H9 (cell line): Measurements from ENCODE around the gene GPC6. TPM values are rescaled to one million over a fixed set of nuclear protein-coding genes. Genes with fewer than 3 reads are reported as not detected.

Source experiments
- DNase-seq: peaks from one replicate; pipeline ENCODE4 v3.0.0-alpha.2; 2017
- H2AFZ ChIP-seq: one replicate; pipeline ENCODE4 v1.6.1; 2013; ENCODE audit warnings: mild to moderate bottlenecking, low read length, control low read depth, moderate library complexity
- H2AK5ac ChIP-seq: 2 replicates; pipeline ENCODE4 v1.6.1; 2013; ENCODE audit warnings: low read length, control low read depth, mixed read lengths; ENCODE audit not compliant: insufficient read length
- H2BK120ac ChIP-seq: one replicate; pipeline ENCODE4 v1.6.1; 2013; ENCODE audit warnings: low read depth, mild to moderate bottlenecking, low read length, control low read depth, inconsistent platforms; ENCODE audit not compliant: poor library complexity, severe bottlenecking
- H2BK12ac ChIP-seq: 2 replicates; pipeline ENCODE4 v1.6.1; 2013; ENCODE audit warnings: low read length, control low read depth, mixed read lengths, low read depth; ENCODE audit not compliant: insufficient read length
- H2BK15ac ChIP-seq: 2 replicates; pipeline ENCODE4 v1.6.1; 2013; ENCODE audit warnings: low read depth, low read length, control low read depth
- H2BK20ac ChIP-seq: one replicate; pipeline ENCODE4 v1.6.1; 2013; ENCODE audit warnings: low read depth, mild to moderate bottlenecking, low read length, control low read depth, inconsistent platforms; ENCODE audit not compliant: poor library complexity, severe bottlenecking
- H2BK5ac ChIP-seq: 2 replicates; pipeline ENCODE4 v1.6.1; 2013; ENCODE audit warnings: low read length, control low read depth, mixed read lengths; ENCODE audit not compliant: insufficient read length
- H3K14ac ChIP-seq: 2 replicates; pipeline ENCODE4 v1.6.1; 2013; ENCODE audit warnings: low read length, control low read depth; ENCODE audit not compliant: insufficient read depth
- H3K18ac ChIP-seq: 2 replicates; pipeline ENCODE4 v1.6.1; 2013; ENCODE audit warnings: low read depth, mild to moderate bottlenecking, mixed read lengths, low read length, control low read depth; ENCODE audit not compliant: insufficient read length
- H3K23ac ChIP-seq: 2 replicates; pipeline ENCODE4 v1.6.1; 2013; ENCODE audit warnings: low read length, control low read depth, mixed read lengths, low read depth; ENCODE audit not compliant: insufficient read length
- H3K23me2 ChIP-seq: 2 replicates; pipeline ENCODE4 v1.6.1; 2013; ENCODE audit warnings: low read depth, mild to moderate bottlenecking, mixed read lengths, low read length, control low read depth; ENCODE audit not compliant: insufficient read length, poor library complexity, severe bottlenecking
- H3K27ac ChIP-seq: 2 replicates; pipeline ENCODE4 v1.5.1; 2013; ENCODE audit warnings: low read length, control low read depth, mixed read lengths, low read depth; ENCODE audit not compliant: insufficient read length
- H3K27me3 ChIP-seq: 2 replicates; pipeline ENCODE4 v1.6.1; 2013; ENCODE audit warnings: low read length, control low read depth, inconsistent platforms; ENCODE audit not compliant: insufficient read depth
- H3K4ac ChIP-seq: 2 replicates; pipeline ENCODE4 v1.6.1; 2013; ENCODE audit warnings: low read depth, mild to moderate bottlenecking, control low read depth, inconsistent platforms, low read length, moderate library complexity
- H3K4me1 ChIP-seq: 2 replicates; pipeline ENCODE4 v1.6.1; 2013; ENCODE audit warnings: low read length, control low read depth, inconsistent platforms; ENCODE audit not compliant: insufficient read depth
- H3K4me2 ChIP-seq: 2 replicates; pipeline ENCODE4 v1.6.1; 2013; ENCODE audit warnings: low read length, control low read depth, mixed read lengths; ENCODE audit not compliant: insufficient read length, insufficient read depth
- H3K56ac ChIP-seq: 2 replicates; pipeline ENCODE4 v1.6.1; 2013; ENCODE audit warnings: low read depth, mild to moderate bottlenecking, mixed read lengths, low read length, control low read depth; ENCODE audit not compliant: insufficient read length
- H3K79me1 ChIP-seq: 2 replicates; pipeline ENCODE4 v1.6.1; 2013; ENCODE audit warnings: low read depth, mild to moderate bottlenecking, moderate library complexity, low read length, control low read depth, inconsistent platforms; ENCODE audit not compliant: insufficient read depth, poor library complexity, severe bottlenecking
- H3K79me2 ChIP-seq: 2 replicates; pipeline ENCODE4 v1.6.1; 2013; ENCODE audit warnings: low read length, control low read depth, inconsistent platforms; ENCODE audit not compliant: insufficient read depth
- H3K9ac ChIP-seq: 2 replicates; pipeline ENCODE4 v1.6.1; 2013; ENCODE audit warnings: low read length, control low read depth, mixed read lengths; ENCODE audit not compliant: insufficient read length; ENCODE audit errors: extremely low read depth
- H3K9me3 ChIP-seq: one replicate; pipeline ENCODE4 v1.6.1; 2013; ENCODE audit warnings: low read depth, low read length, inconsistent platforms; ENCODE audit not compliant: control insufficient read depth
- H3T11ph ChIP-seq: one replicate; pipeline ENCODE4 v1.6.1; 2013; ENCODE audit warnings: mild to moderate bottlenecking, low read length, control low read depth, inconsistent platforms
- H4K20me1 ChIP-seq: one replicate; pipeline ENCODE4 v1.6.1; 2013; ENCODE audit not compliant: control insufficient read depth, insufficient read length, insufficient read depth
- H4K5ac ChIP-seq: 2 replicates; pipeline ENCODE4 v1.6.1; 2013; ENCODE audit warnings: low read depth, mild to moderate bottlenecking, mixed read lengths, low read length, control low read depth; ENCODE audit not compliant: insufficient read length
- H4K8ac ChIP-seq: replicated peaks from 2 replicates; pipeline ENCODE4 v1.6.1; 2013; ENCODE audit warnings: low read length, control low read depth, mixed read lengths, low read depth; ENCODE audit not compliant: insufficient read length
- H4K91ac ChIP-seq: 2 replicates; pipeline ENCODE4 v1.6.1; 2013; ENCODE audit warnings: low read depth, mild to moderate bottlenecking, moderate library complexity, mixed read lengths, low read length, control low read depth; ENCODE audit not compliant: insufficient read length
- H3K27ac Mint-ChIP-seq, 3 experiments: 2 replicates in 2 of 3; 3 replicates in 1 of 3; pipeline ENCODE4 v1.8.0; 2020 to 2021; ENCODE audit warnings: mixed read lengths in 3 of 3, mild to moderate bottlenecking in 1 of 3, moderate library complexity in 1 of 3
- H3K27me3 Mint-ChIP-seq: 2 replicates; pipeline ENCODE4 v1.8.0; 2021; ENCODE audit warnings: low read depth, mild to moderate bottlenecking, moderate library complexity, mixed read lengths
- H3K36me3 Mint-ChIP-seq, 3 experiments: 2 replicates in 2 of 3; 3 replicates in 1 of 3; pipeline ENCODE4 v1.8.0; 2020 to 2021; ENCODE audit warnings: low read depth in 3 of 3, mixed read lengths in 3 of 3; ENCODE audit not compliant: insufficient read depth in 1 of 3
- H3K4me1 Mint-ChIP-seq, 2 experiments: 2 replicates each; pipeline ENCODE4 v1.8.0; 2020; ENCODE audit warnings: mixed read lengths in 2 of 2
- H3K4me3 Mint-ChIP-seq, 2 experiments: 2 replicates in 1 of 2; 3 replicates in 1 of 2; pipeline ENCODE4 v1.8.0; 2020 to 2021; ENCODE audit warnings: mild to moderate bottlenecking in 2 of 2, mixed read lengths in 2 of 2, moderate library complexity in 1 of 2
- H3K9me3 Mint-ChIP-seq, 2 experiments: 2 replicates in 1 of 2; 3 replicates in 1 of 2; pipeline ENCODE4 v1.8.0; 2020; ENCODE audit warnings: mild to moderate bottlenecking in 2 of 2, mixed read lengths in 2 of 2, moderate library complexity in 1 of 2
- CTCF ChIP-seq: fragments of 200-600 bp; sonication (generic); conservative IDR thresholded peaks from 3 replicates; pipeline ENCODE4 v1.8.0; 2021; ENCODE audit warnings: antibody characterized with exemption, mild to moderate bottlenecking
- WGBS: extraction: QIAGEN DNeasy Blood & Tissue Kit; methylation state at CpG from one replicate; pipeline ENCODE4 v1.1.7; 2013; ENCODE audit warnings: missing lambda C conversion rate, low lambda C conversion rate, mixed read lengths; ENCODE audit not compliant: insufficient read length; ENCODE audit errors: extremely low coverage; 5-methylcytosine and 5-hydroxymethylcytosine counted together
- total RNA-seq: library from RNA; stranded (reverse); gene quantifications from 2 replicates; pipeline ENCODE4 v1.2.1, GENCODE V29; 2021

Gene GPC6
- total RNA-seq, 1 experiment from 2014 or later = 15.6 TPM

GRCh38 chr13:93339550-93339949 lies 112.9 kb downstream of the GPC6 start:
- Mint-ChIP-seq H3K27ac (no peak overlapping the region), H3K9me3 (peaks cover 0 to 11% of the 10 kb centered on the region in 2 experiments; a peak in 3 of 5 replicates), H3K4me3 (no peak overlapping the region), H3K36me3 (peaks cover 7 to 9% (median 8%) of the 10 kb centered on the region in 3 experiments; a peak in 5 of 7 replicates), H3K4me1 (peaks cover 13 to 20% of the 10 kb centered on the region in 2 experiments), H3K27me3 (no peaks in the 10 kb centered on the region)
- H3K79me1 ChIP-seq = peaks cover 2% of the 10 kb centered on the region
- no peak overlapping the region for H3K9ac ChIP-seq
- no CpG with 5 or more reads among the region's 4 CpGs for WGBS
- no peak overlapping the region for H2BK5ac ChIP-seq
- H3T11ph ChIP-seq = no peak overlapping the region
- H3K79me2 ChIP-seq = peaks cover 8% of the 10 kb centered on the region; the same call in 1 of the 2 replicates
- H2BK120ac ChIP-seq = no peak overlapping the region
- no peaks in the 10 kb centered on the region for H3K9me3 ChIP-seq
- H3K56ac ChIP-seq = no peak overlapping the region
- H3K14ac ChIP-seq = no peak overlapping the region
- no peak overlapping the region for H2AFZ ChIP-seq
- H4K5ac ChIP-seq = no peak overlapping the region
- H2AK5ac ChIP-seq = no peak overlapping the region
- no peaks in the 10 kb centered on the region for H3K23me2 ChIP-seq
- no peak overlapping the region for H2BK20ac ChIP-seq
- no peak overlapping the region for H2BK12ac ChIP-seq
- H3K4ac ChIP-seq = no peak overlapping the region
- no peak overlapping the region for H4K8ac ChIP-seq
- no peak overlapping the region for H3K4me2 ChIP-seq
- no peak overlapping the region for H3K27ac ChIP-seq
- no peak overlapping the region for H3K23ac ChIP-seq
- H2BK15ac ChIP-seq = no peak overlapping the region
- no peak overlapping the region for H3K18ac ChIP-seq
- no peaks in the 10 kb centered on the region for H4K20me1 ChIP-seq
- no peak for DNase-seq
- no peak for TF ChIP-seq CTCF
- no peaks in the 10 kb centered on the region for H3K27me3 ChIP-seq
- no peaks in the 10 kb centered on the region; the same call in 1 of the 2 replicates for H3K4me1 ChIP-seq
- no peak overlapping the region for H4K91ac ChIP-seq
